ENCODE measurements around the gene CYP2E1.
A peak's percentile ranks its signal among the peaks of the same experiment; 100 is the strongest.
"Not testable (repeated sequence)": the region's sequence is repeated elsewhere in the genome, so short reads cannot be mapped to it uniquely, and the experiment has no call there.

The CYP2E1 gene

GRCh38 chr10:133516057-133516456 lies 11.1 kb upstream of the CYP2E1 start:
- Mint-ChIP-seq H3K9me3 (peaks cover 3% of the 10 kb centered on the region), H3K36me3 (ENCODE audit: low read depth) (no peaks in the 10 kb centered on the region), H3K27me3 (peaks cover 24% of the 10 kb centered on the region), H3K4me3 (no peak overlapping the region), H3K27ac (no peak overlapping the region), H3K4me1 (ENCODE audit: low read depth) (peaks cover 15% of the 10 kb centered on the region)

- H3K4me1 Mint-ChIP-seq (ENCODE audit: low read depth), result peaks cover 15% of the 10 kb centered on the region
- H3K9me3 Mint-ChIP-seq; H3K27ac Mint-ChIP-seq; H3K4me3 Mint-ChIP-seq; H3K36me3 Mint-ChIP-seq (ENCODE audit: low read depth): not testable (repeated sequence)
- H3K27me3 Mint-ChIP-seq, result peaks cover 32% of the 10 kb centered on the region
Measured at GRCh38 chr10:133518517-133518916, 8.6 kb upstream of the CYP2E1 start.

GRCh38 chr10:133520193-133520738 lies 6.9 kb upstream of the CYP2E1 start:
- peak overlapping the region; percentile 72 for H3K4me3 Mint-ChIP-seq
- H3K27me3 Mint-ChIP-seq, result peaks cover 25% of the 10 kb centered on the region
- peaks cover 10% of the 10 kb centered on the region for H3K9me3 Mint-ChIP-seq
- peaks cover 15% of the 10 kb centered on the region for H3K4me1 Mint-ChIP-seq (ENCODE audit: low read depth)
- H3K27ac Mint-ChIP-seq, result peak overlapping the region; percentile 36
- H3K36me3 Mint-ChIP-seq (ENCODE audit: low read depth), result no peaks in the 10 kb centered on the region

- Mint-ChIP-seq H3K27me3 (peaks cover 49% of the 10 kb centered on the region), H3K36me3 (ENCODE audit: low read depth) (no peaks in the 10 kb centered on the region), H3K4me3 (no peak overlapping the region), H3K4me1 (ENCODE audit: low read depth) (peaks cover 20% of the 10 kb centered on the region), H3K9me3 (peaks cover 10% of the 10 kb centered on the region), H3K27ac (no peak overlapping the region)
Measured at GRCh38 chr10:133523631-133524203, 3.4 kb upstream of the CYP2E1 start.

GRCh38 chr10:133525444-133525843 lies 1.7 kb upstream of the CYP2E1 start:
- Mint-ChIP-seq H3K4me3 (no peak overlapping the region), H3K27me3 (peaks cover 66% of the 10 kb centered on the region), H3K36me3 (ENCODE audit: low read depth) (no peaks in the 10 kb centered on the region), H3K9me3 (peaks cover 10% of the 10 kb centered on the region), H3K4me1 (ENCODE audit: low read depth) (peaks cover 25% of the 10 kb centered on the region), H3K27ac (no peak overlapping the region)

- Mint-ChIP-seq H3K4me1 (ENCODE audit: low read depth) (peaks cover 21% of the 10 kb centered on the region), H3K9me3 (peaks cover 7% of the 10 kb centered on the region), H3K27me3 (peaks cover 67% of the 10 kb centered on the region), H3K4me3 (no peak overlapping the region), H3K36me3 (ENCODE audit: low read depth) (no peaks in the 10 kb centered on the region), H3K27ac (no peak overlapping the region)
Measured at GRCh38 chr10:133527771-133528271, 658 bp downstream of the CYP2E1 start.

GRCh38 chr10:133528296-133528844 lies 1.2 kb downstream of the CYP2E1 start:
- H3K27me3 Mint-ChIP-seq, result peaks cover 63% of the 10 kb centered on the region
- H3K4me1 Mint-ChIP-seq (ENCODE audit: low read depth), result peaks cover 21% of the 10 kb centered on the region
- H3K4me3 Mint-ChIP-seq, result peak overlapping the region; percentile 58
- no peaks in the 10 kb centered on the region for H3K36me3 Mint-ChIP-seq (ENCODE audit: low read depth)
- H3K9me3 Mint-ChIP-seq, result peaks cover 3% of the 10 kb centered on the region
- no peak overlapping the region for H3K27ac Mint-ChIP-seq

- Mint-ChIP-seq H3K27ac (no peak overlapping the region), H3K4me3 (peak overlapping the region; percentile 68), H3K9me3 (no peaks in the 10 kb centered on the region), H3K4me1 (ENCODE audit: low read depth) (peaks cover 21% of the 10 kb centered on the region), H3K27me3 (peaks cover 59% of the 10 kb centered on the region), H3K36me3 (ENCODE audit: low read depth) (no peaks in the 10 kb centered on the region)
Measured at GRCh38 chr10:133528845-133529575, 1.8 kb downstream of the CYP2E1 start.

GRCh38 chr10:133529576-133529946 lies 2.4 kb downstream of the CYP2E1 start:
- H3K36me3 Mint-ChIP-seq (ENCODE audit: low read depth), result no peaks in the 10 kb centered on the region
- H3K27me3 Mint-ChIP-seq, result peaks cover 59% of the 10 kb centered on the region
- H3K9me3 Mint-ChIP-seq, result no peaks in the 10 kb centered on the region
- no peak overlapping the region for H3K27ac Mint-ChIP-seq
- H3K4me3 Mint-ChIP-seq, result peak overlapping the region; percentile 68
- peaks cover 21% of the 10 kb centered on the region for H3K4me1 Mint-ChIP-seq (ENCODE audit: low read depth)

GRCh38 chr10:133530506-133530905 lies 3.3 kb downstream of the CYP2E1 start:
- H3K27me3 Mint-ChIP-seq, result peaks cover 59% of the 10 kb centered on the region
- no peaks in the 10 kb centered on the region for H3K36me3 Mint-ChIP-seq (ENCODE audit: low read depth)
- no peaks in the 10 kb centered on the region for H3K9me3 Mint-ChIP-seq
- H3K27ac Mint-ChIP-seq, result no peak overlapping the region
- H3K4me1 Mint-ChIP-seq (ENCODE audit: low read depth), result peaks cover 21% of the 10 kb centered on the region
- H3K4me3 Mint-ChIP-seq, result no peak overlapping the region

- Mint-ChIP-seq H3K9me3 (no peaks in the 10 kb centered on the region), H3K27me3 (peaks cover 44% of the 10 kb centered on the region), H3K4me3 (no peak overlapping the region), H3K36me3 (ENCODE audit: low read depth) (no peaks in the 10 kb centered on the region), H3K4me1 (ENCODE audit: low read depth) (peaks cover 21% of the 10 kb centered on the region), H3K27ac (no peak overlapping the region)
Measured at GRCh38 chr10:133532871-133533270, 5.7 kb downstream of the CYP2E1 start.

- no peaks in the 10 kb centered on the region for H3K9me3 Mint-ChIP-seq
- peaks cover 32% of the 10 kb centered on the region for H3K27me3 Mint-ChIP-seq
- H3K36me3 Mint-ChIP-seq (ENCODE audit: low read depth), result no peaks in the 10 kb centered on the region
- H3K4me3 Mint-ChIP-seq, result no peak overlapping the region
- H3K27ac Mint-ChIP-seq, result no peak overlapping the region
- H3K4me1 Mint-ChIP-seq (ENCODE audit: low read depth), result peaks cover 9% of the 10 kb centered on the region
Measured at GRCh38 chr10:133534417-133534816, 7.3 kb downstream of the CYP2E1 start.

- peaks cover 15% of the 10 kb centered on the region for H3K27me3 Mint-ChIP-seq
- H3K27ac Mint-ChIP-seq, result no peak overlapping the region
- no peak overlapping the region for H3K4me3 Mint-ChIP-seq
- no peaks in the 10 kb centered on the region for H3K4me1 Mint-ChIP-seq (ENCODE audit: low read depth)
- H3K36me3 Mint-ChIP-seq (ENCODE audit: low read depth), result no peaks in the 10 kb centered on the region
- no peaks in the 10 kb centered on the region for H3K9me3 Mint-ChIP-seq
Measured at GRCh38 chr10:133536198-133536597, 9.0 kb downstream of the CYP2E1 start.

- no peaks in the 10 kb centered on the region for H3K4me1 Mint-ChIP-seq (ENCODE audit: low read depth)
- H3K27ac Mint-ChIP-seq, result no peak overlapping the region
- peaks cover 3% of the 10 kb centered on the region for H3K27me3 Mint-ChIP-seq
- no peaks in the 10 kb centered on the region for H3K9me3 Mint-ChIP-seq
- H3K4me3 Mint-ChIP-seq, result no peak overlapping the region
- no peaks in the 10 kb centered on the region for H3K36me3 Mint-ChIP-seq (ENCODE audit: low read depth)
Measured at GRCh38 chr10:133537546-133538545, 10.7 kb downstream of the CYP2E1 start.
